Panc1 (cell line): ENCODE results near the gene POLR2J3.
"Not testable (repeated sequence)": the region's sequence is repeated elsewhere in the genome, so short reads cannot be mapped to it uniquely, and the experiment has no call there.

Experiments
- POLR2AphosphoS5 ChIP-seq: IDR thresholded peaks from 2 replicates; pipeline ENCODE4 v1.6.1; 2012; ENCODE audit warnings: mild to moderate bottlenecking, low read depth, low read length, moderate library complexity
- SIN3A ChIP-seq: IDR thresholded peaks from 2 replicates; pipeline ENCODE4 v1.6.1; 2012; ENCODE audit warnings: low read depth, mild to moderate bottlenecking, low read length, moderate library complexity, borderline replicate concordance; ENCODE audit not compliant: insufficient read depth
- TCF7L2 ChIP-seq: IDR thresholded peaks from 2 replicates; pipeline ENCODE4 v1.6.1; 2011; ENCODE audit warnings: mild to moderate bottlenecking, low read depth, low read length, inconsistent platforms
- TF ChIP-seq, protein P1 (sequence below): fragments of 450-650 bp; IDR thresholded peaks from 2 replicates; pipeline ENCODE4 v1.5.1; 2017; ENCODE audit warnings: mild to moderate bottlenecking
- TF ChIP-seq, protein P2 (sequence below), 2 experiments: IDR thresholded peaks; 2 replicates each; pipeline ENCODE4 v1.6.1; 2011 to 2012; ENCODE audit warnings: low read depth in 2 of 2, control low read depth in 1 of 2, low read length in 1 of 2, mild to moderate bottlenecking in 1 of 2, moderate library complexity in 1 of 2; ENCODE audit not compliant: insufficient read depth in 1 of 2

DNA sequence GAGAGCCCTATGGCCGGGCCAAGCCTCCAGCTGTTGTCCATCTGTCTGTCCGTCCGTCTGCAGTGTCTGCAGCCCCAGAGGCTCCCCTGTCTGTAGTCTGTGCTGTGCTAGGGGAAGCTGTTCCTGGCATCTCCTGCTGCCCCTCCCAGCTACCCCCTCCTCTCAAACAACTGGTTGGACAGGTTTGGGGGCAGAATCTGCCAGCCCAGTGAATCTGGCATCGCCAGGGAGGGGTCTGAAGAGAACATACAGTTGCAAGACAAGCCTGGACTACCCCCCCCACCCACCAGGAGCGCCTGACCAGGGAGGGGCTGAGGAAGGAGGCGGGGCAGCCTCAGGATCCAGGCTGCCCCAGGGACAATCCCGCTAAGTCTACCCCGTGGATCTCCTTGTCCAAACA lies 28.8 kb downstream of the POLR2J3 start, which contains the start of gene UPK3BL2:
- TF ChIP-seq, protein P1, sequence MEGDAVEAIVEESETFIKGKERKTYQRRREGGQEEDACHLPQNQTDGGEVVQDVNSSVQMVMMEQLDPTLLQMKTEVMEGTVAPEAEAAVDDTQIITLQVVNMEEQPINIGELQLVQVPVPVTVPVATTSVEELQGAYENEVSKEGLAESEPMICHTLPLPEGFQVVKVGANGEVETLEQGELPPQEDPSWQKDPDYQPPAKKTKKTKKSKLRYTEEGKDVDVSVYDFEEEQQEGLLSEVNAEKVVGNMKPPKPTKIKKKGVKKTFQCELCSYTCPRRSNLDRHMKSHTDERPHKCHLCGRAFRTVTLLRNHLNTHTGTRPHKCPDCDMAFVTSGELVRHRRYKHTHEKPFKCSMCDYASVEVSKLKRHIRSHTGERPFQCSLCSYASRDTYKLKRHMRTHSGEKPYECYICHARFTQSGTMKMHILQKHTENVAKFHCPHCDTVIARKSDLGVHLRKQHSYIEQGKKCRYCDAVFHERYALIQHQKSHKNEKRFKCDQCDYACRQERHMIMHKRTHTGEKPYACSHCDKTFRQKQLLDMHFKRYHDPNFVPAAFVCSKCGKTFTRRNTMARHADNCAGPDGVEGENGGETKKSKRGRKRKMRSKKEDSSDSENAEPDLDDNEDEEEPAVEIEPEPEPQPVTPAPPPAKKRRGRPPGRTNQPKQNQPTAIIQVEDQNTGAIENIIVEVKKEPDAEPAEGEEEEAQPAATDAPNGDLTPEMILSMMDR = not testable (repeated sequence)
- TF ChIP-seq POLR2AphosphoS5, SIN3A, TCF7L2: not testable (repeated sequence)
- TF ChIP-seq, protein P2, sequence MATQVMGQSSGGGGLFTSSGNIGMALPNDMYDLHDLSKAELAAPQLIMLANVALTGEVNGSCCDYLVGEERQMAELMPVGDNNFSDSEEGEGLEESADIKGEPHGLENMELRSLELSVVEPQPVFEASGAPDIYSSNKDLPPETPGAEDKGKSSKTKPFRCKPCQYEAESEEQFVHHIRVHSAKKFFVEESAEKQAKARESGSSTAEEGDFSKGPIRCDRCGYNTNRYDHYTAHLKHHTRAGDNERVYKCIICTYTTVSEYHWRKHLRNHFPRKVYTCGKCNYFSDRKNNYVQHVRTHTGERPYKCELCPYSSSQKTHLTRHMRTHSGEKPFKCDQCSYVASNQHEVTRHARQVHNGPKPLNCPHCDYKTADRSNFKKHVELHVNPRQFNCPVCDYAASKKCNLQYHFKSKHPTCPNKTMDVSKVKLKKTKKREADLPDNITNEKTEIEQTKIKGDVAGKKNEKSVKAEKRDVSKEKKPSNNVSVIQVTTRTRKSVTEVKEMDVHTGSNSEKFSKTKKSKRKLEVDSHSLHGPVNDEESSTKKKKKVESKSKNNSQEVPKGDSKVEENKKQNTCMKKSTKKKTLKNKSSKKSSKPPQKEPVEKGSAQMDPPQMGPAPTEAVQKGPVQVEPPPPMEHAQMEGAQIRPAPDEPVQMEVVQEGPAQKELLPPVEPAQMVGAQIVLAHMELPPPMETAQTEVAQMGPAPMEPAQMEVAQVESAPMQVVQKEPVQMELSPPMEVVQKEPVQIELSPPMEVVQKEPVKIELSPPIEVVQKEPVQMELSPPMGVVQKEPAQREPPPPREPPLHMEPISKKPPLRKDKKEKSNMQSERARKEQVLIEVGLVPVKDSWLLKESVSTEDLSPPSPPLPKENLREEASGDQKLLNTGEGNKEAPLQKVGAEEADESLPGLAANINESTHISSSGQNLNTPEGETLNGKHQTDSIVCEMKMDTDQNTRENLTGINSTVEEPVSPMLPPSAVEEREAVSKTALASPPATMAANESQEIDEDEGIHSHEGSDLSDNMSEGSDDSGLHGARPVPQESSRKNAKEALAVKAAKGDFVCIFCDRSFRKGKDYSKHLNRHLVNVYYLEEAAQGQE (IDR thresholded peaks at IDR 0.05; ENCODE audit: insufficient read depth in 1 of 2, low read depth in 2 of 2, low read length in 1 of 2) = not testable (repeated sequence)
